ENCODE measurements around the gene KCTD20. TPM values are rescaled to one million over a fixed set of nuclear protein-coding genes. Genes with fewer than 3 reads are reported as not detected.

The KCTD20 gene
- total and polyA plus RNA-seq, 4 donors, result 9.5 to 48.5 (median 32.2) TPM

DNA sequence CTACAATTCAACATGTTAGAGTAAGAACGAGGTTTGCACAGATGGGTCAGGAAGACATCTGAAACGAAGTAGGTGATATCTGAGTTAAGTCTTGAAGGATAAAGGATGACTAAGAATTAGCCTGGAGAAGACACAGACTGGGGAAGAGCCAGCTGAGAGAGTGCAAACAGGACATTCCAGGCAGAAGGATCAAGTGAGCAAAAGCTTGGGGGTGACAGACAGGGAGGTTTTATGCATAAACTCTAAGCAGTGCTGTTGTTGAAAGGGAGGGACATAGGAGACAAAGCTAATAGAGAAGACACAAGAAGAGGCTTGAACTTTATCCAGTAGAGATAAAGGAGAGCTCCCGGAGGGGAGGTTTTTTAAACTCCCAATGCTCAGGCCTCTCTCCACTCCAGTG lies 40.3 kb upstream of the KCTD20 start:
- Histone ChIP-seq H3K27ac (ENCODE audit: low read depth in 1 of 2, low read length in 2 of 2) (no peak overlapping the region), H3K4me1 (ENCODE audit: control insufficient read depth in 4 of 4, insufficient read depth in 4 of 4, low read length in 3 of 4) (no peaks in the 10 kb centered on the region), H3K36me3 (ENCODE audit: control insufficient read depth in 4 of 4, insufficient read depth in 3 of 4, low read depth in 1 of 4, low read length in 3 of 4) (no peaks in the 10 kb centered on the region), H3K9ac (ENCODE audit: low read depth in 1 of 2, low read length in 2 of 2) (no peak overlapping the region), H3K4me3 (ENCODE audit: low read depth in 1 of 3, low read length in 3 of 3) (no peak overlapping the region), H3K9me3 (ENCODE audit: control insufficient read depth in 4 of 4, low read length in 3 of 4) (no peaks in the 10 kb centered on the region), H3K27me3 (ENCODE audit: control insufficient read depth in 4 of 4, insufficient read depth in 4 of 4, low read length in 3 of 4) (no peaks in the 10 kb centered on the region)
- TF ChIP-seq RAD21 (IDR thresholded peaks at IDR 0.05) (no peak), JUND (IDR thresholded peaks at IDR 0.05) (no peak), HNF4A (conservative IDR thresholded peaks at IDR 0.05) (no peak), RXRA (IDR thresholded peaks at IDR 0.05) (no peak), GABPA (IDR thresholded peaks at IDR 0.05 in 1 of 2, conservative IDR thresholded peaks at IDR 0.05 in 1 of 2) (no peak), FOXA2 (IDR thresholded peaks at IDR 0.05) (no peak), SP1 (IDR thresholded peaks at IDR 0.05) (no peak), NR2F2 (IDR thresholded peaks at IDR 0.05) (no peak), FOXA1 (IDR thresholded peaks at IDR 0.05) (no peak), HNF4G (IDR thresholded peaks at IDR 0.05) (no peak), EGR1 (IDR thresholded peaks at IDR 0.05; ENCODE audit: low read depth in 2 of 2) (no peak), TAF1 (conservative IDR thresholded peaks at IDR 0.05) (no peak), YY1 (IDR thresholded peaks at IDR 0.05) (no peak)
- TF ChIP-seq, protein P1, sequence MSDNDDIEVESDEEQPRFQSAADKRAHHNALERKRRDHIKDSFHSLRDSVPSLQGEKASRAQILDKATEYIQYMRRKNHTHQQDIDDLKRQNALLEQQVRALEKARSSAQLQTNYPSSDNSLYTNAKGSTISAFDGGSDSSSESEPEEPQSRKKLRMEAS (IDR thresholded peaks at IDR 0.05), result no peak
- TF ChIP-seq, protein P2, sequence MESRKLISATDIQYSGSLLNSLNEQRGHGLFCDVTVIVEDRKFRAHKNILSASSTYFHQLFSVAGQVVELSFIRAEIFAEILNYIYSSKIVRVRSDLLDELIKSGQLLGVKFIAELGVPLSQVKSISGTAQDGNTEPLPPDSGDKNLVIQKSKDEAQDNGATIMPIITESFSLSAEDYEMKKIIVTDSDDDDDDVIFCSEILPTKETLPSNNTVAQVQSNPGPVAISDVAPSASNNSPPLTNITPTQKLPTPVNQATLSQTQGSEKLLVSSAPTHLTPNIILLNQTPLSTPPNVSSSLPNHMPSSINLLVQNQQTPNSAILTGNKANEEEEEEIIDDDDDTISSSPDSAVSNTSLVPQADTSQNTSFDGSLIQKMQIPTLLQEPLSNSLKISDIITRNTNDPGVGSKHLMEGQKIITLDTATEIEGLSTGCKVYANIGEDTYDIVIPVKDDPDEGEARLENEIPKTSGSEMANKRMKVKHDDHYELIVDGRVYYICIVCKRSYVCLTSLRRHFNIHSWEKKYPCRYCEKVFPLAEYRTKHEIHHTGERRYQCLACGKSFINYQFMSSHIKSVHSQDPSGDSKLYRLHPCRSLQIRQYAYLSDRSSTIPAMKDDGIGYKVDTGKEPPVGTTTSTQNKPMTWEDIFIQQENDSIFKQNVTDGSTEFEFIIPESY (IDR thresholded peaks at IDR 0.05), result no peak
- TF ChIP-seq, protein P3, sequence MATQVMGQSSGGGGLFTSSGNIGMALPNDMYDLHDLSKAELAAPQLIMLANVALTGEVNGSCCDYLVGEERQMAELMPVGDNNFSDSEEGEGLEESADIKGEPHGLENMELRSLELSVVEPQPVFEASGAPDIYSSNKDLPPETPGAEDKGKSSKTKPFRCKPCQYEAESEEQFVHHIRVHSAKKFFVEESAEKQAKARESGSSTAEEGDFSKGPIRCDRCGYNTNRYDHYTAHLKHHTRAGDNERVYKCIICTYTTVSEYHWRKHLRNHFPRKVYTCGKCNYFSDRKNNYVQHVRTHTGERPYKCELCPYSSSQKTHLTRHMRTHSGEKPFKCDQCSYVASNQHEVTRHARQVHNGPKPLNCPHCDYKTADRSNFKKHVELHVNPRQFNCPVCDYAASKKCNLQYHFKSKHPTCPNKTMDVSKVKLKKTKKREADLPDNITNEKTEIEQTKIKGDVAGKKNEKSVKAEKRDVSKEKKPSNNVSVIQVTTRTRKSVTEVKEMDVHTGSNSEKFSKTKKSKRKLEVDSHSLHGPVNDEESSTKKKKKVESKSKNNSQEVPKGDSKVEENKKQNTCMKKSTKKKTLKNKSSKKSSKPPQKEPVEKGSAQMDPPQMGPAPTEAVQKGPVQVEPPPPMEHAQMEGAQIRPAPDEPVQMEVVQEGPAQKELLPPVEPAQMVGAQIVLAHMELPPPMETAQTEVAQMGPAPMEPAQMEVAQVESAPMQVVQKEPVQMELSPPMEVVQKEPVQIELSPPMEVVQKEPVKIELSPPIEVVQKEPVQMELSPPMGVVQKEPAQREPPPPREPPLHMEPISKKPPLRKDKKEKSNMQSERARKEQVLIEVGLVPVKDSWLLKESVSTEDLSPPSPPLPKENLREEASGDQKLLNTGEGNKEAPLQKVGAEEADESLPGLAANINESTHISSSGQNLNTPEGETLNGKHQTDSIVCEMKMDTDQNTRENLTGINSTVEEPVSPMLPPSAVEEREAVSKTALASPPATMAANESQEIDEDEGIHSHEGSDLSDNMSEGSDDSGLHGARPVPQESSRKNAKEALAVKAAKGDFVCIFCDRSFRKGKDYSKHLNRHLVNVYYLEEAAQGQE (IDR thresholded peaks at IDR 0.05), result no peak
- TF ChIP-seq, protein P4, sequence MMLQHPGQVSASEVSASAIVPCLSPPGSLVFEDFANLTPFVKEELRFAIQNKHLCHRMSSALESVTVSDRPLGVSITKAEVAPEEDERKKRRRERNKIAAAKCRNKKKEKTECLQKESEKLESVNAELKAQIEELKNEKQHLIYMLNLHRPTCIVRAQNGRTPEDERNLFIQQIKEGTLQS (IDR thresholded peaks at IDR 0.05), result no peak
- TF ChIP-seq, protein P5, sequence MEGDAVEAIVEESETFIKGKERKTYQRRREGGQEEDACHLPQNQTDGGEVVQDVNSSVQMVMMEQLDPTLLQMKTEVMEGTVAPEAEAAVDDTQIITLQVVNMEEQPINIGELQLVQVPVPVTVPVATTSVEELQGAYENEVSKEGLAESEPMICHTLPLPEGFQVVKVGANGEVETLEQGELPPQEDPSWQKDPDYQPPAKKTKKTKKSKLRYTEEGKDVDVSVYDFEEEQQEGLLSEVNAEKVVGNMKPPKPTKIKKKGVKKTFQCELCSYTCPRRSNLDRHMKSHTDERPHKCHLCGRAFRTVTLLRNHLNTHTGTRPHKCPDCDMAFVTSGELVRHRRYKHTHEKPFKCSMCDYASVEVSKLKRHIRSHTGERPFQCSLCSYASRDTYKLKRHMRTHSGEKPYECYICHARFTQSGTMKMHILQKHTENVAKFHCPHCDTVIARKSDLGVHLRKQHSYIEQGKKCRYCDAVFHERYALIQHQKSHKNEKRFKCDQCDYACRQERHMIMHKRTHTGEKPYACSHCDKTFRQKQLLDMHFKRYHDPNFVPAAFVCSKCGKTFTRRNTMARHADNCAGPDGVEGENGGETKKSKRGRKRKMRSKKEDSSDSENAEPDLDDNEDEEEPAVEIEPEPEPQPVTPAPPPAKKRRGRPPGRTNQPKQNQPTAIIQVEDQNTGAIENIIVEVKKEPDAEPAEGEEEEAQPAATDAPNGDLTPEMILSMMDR (IDR thresholded peaks at IDR 0.05; ENCODE audit: low read depth, low read length, missing input control), result no peak
- DNase-seq (ENCODE audit: low spot score), result no peak
- whole genome bisulfite sequencing, result 85% methylated on average over 3 of the region's 3 CpGs

All from liver (tissue), 9 donors.